Activated T-cell treated with anti-CD3 and anti-CD28 coated beads for 1 hour (primary cell): ENCODE results near the gene HSPA12A.

Experiments
- DNase-seq: peaks from one replicate; pipeline ENCODE4 v3.0.0-alpha.2; 2020; ENCODE audit warnings: low read depth

HSPA12A gene

DNA sequence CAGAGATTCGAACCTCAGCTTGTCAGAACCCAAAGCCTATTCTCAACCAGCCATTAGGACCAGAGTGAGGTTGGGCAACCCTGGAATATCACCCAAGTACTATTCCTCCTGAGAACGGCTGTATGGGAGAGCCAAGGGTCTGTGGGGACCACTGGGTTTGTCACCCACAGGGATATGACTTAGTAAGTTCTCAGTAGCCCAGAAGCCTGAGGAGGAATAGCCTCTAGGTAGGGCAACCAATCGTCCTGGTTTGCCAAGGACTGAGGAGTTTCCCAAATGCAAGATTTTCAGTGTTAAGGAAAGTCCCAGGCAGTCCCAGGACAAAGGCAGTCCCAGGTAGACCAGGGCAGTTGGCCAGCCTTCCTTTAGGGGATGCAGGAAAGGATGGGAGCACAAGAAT lies 74.9 kb downstream of the HSPA12A start:
- no peak for DNase-seq

DNA sequence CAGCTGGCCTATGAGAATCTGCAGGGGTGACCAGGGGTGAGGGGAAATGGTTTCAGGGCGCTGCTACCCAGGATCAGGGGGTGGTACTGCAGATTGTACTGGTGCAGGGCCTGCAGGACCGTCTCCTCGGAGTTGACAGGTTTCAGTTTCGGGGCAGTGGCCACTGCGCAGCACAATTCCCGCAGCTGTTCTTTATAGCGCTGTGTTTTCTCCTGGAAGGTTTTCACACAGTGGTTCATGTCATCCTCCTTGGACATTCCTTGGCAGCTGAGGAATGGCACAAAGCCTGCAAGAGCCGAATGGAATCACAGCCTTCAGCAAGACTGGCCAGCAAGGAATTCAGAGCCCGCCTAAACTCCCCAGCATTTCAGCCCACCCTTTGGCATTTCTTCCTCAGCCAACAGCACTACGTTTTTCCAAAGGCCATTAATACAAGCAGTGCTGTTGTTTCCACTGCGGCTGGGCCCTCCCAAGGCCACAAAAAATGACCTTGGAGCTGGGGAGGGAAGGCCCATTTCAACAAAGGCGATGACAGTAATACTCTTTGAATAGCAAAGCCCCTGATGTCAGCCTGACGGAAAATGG lies 76.7 kb downstream of the HSPA12A start:
- DNase-seq, result no peak

DNA sequence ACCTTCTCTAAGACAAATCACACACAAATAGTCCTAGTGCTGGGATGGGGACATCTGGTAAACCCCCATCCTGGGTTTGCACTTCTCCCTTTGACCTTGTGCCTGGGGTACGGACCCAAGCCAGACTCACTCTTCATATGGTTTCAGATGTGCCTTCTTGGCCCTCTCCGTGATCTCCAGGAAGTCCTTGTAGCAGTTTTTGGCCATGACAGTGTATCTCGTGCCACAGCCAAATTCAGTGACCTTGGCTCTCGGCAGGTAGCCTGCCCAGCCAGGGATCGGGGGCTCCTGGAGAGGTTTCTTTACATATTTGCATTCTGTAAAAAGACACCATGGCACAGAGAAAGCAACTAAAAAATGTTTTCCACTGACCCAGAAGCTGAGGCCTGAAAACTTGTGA lies 77.7 kb downstream of the HSPA12A start:
- no peak for DNase-seq

DNA sequence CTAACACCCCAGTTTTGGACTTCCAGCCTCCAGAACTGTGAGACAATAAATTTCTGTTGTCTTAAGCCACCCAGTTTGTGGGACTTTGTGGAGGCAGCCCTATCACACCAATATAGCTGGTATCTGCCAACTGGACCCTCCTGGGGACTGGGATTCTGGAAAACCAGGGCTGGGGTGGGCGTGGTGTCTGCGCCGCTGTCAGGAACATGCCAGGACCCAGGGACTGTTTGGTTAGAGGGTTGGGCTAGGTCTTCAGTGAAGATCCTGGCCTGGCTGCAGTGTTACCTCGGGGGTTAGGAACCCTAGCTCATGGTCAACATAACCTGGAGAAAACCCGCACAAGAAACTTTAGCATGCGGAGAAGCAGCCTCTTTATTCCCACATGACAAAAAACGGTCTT lies 79.0 kb downstream of the HSPA12A start:
- DNase-seq, result no peak

DNA sequence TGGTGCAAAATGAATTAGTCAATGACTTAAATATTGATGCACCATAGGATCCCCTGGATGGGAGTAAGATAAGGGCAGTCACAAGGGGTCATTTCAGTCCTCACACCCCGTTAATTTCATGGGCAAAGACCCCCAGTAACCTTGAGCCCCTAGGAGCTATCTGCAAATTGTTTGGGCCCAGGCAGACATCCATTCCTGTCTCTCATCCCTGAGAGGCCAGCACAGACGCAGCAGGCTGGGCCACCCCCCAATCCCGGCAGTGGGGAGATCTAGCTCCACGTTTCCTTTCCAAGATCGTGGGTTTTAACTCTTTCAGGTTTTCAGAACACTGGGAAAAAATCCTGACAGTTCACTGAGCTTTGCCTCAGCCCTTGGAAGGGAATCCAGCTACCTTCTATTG lies 81.5 kb downstream of the HSPA12A start:
- no peak for DNase-seq

DNA sequence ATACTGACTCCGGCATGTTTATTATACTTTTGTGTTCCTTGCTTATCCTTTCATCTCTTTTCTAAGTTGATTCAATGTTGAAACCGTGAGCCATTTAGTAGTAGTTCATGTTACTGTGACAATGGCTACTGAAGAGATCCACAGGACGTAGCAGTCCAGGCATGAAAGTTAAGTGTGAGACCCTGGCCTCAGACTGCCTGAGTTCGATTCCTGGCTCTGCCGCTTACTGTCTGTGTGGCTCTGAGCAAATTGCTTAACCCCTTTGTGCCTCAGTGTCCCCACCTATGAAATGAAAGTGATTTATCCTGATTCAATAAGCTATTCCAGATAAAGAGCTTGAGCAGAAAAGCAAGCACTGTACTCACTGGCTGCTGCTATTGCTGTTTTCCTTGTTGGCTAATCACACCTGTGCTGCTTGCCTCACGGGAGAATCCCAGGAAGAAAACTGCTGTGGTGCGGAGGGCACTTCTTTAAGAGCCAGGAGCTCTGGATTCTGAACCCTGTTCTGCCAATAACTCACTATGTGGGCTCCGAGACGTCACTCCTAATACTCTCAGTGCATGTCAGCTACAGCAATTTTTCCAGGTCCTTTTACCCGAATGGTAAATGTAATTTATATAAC lies 83.2 kb downstream of the HSPA12A start:
- DNase-seq, result no peak

DNA sequence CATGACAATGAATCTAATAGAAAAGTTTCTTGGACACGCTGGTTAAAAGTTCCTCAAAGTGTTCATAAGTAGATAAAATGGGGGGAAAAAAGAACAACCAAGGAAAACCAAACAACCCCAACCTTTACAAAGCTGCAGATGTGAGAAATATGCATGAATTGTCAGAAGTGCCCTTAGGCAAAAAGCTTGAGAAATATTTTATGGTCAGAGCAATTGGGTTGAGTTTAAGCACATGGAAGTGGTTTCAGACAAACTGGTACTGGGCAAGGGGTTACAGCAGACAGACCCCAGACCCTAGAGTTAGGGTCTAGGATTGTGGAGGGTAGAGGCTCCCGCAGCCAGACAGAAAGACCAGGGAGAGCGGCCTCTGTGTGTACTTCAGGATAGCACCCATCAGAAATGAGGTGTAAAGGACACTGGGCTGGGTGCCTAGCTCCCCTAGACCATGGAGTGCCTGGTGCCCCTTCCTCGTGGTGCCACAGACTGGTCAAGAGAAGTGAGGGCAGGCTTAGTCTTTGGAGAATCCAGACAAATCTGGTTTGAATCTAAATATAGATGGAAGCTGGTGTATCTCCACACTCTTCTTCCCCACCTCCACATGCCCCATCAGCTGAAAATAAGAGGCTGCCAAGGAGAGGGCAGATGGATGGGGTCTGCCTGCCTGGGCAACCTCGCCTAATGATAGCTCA lies 84.4 kb downstream of the HSPA12A start:
- no peak for DNase-seq

DNA sequence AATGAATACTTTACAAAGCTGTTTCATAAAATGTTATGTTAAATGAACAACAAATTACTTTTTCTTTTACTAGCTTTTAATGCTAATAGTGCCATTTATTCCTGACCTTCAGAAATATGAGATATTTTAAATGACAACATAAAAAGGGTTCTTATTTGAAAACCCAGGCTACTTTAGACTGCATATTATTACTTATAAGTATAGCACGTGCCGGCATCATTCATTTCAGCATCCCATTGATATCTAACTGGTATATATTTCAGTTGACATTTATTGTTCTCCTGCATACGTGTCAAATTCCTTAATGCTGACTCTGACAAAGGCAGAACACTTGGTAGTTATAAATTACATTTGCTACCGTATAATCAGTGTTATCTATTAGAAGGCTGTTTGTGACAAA lies 86.3 kb downstream of the HSPA12A start:
- DNase-seq, result no peak

DNA sequence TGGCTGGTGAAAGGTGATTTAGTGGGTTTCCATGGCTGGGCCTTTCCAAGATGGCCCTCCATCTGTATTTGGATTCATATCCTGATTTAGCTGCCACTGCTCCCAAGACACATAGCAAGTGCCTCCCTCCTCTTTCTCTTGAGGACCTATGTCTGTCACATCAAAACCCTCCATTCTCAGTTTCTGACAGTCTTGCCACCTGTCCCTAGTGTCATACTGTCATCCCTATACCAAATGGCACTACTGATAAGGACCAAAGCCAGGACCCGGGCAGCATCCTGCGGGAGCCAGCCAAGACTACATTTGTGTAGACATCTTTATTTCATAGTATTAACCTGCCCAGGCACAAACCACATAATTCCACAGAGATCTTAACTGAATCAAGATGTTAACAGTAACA lies 86.8 kb downstream of the HSPA12A start:
- DNase-seq, result no peak

DNA sequence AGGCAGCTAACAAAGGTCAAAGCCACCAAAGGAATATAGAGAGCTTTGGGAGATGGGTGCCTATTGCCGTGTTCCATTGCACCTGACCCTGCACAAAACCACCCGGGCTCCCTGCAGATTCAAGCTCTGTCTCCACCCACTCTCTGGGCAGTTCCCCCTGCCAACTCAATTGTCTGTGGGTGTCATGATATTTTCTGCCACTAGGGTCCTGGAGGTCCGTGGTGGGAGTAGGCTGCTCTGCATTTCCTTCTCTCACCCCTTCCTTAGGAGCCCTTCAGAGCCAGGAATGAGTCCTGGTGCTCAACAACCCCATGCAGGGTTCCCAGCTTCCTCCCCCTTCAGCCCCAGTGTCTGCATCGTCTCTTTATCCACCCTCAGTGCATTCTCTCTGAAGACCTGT lies 87.5 kb downstream of the HSPA12A start:
- no peak for DNase-seq

DNA sequence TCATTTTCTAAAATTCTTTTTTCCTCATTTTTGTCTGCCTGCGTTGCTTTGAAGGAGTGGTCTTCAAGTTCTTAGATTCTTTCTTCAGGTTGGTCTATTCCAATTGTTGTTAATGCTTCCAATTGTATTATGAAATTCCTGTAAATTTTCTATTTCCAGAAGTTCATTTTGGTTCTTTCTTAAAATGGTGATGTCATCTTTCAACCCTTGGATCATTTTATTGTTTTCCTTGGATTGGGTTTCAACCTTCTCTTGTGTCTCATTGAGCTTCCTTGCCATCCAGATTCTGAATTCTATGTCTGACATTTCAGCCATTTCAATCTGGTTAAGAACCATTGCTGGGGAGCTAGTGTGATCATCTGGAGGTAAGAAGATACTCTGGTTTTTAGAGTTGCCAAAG lies 88.5 kb downstream of the HSPA12A start:
- DNase-seq, result no peak

DNA sequence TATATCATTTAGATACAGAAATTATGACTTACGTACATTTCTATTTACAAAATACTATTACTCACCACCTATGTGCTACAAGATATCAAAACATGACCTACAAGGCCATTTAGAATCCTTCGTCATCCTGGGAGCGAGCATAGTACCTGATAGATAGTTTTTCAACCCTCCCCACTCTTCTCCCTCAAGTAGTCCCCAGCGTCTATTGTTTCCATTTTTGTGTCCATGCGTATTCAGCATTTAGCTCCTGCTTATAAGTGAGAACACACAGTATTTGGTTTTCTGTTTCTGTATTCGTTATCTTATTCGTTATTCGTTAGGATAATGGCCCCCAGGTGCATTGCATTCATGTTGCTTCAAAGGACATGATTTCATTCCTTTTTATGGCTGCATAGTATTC lies 93.5 kb downstream of the HSPA12A start:
- no peak for DNase-seq

DNA sequence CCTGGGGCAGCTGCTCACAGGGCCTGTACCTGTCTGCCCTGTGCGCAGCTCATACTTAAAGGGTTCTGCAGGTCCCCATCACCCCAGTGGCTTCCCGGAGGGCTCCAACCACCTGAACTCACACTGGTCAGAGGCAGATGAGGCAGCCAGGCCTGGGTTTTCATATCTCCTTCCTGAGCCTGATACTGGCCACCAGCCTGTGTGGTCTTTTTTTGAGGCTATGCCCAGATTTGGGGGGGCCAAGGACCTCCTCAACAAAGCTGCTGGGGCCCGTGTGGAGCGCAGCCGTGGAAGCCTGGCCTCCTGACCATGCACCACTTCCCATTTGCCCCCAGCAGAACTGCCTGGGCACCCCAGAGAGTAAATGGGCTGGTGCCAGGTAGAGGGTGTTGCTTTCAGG lies 95.9 kb downstream of the HSPA12A start:
- no peak for DNase-seq

DNA sequence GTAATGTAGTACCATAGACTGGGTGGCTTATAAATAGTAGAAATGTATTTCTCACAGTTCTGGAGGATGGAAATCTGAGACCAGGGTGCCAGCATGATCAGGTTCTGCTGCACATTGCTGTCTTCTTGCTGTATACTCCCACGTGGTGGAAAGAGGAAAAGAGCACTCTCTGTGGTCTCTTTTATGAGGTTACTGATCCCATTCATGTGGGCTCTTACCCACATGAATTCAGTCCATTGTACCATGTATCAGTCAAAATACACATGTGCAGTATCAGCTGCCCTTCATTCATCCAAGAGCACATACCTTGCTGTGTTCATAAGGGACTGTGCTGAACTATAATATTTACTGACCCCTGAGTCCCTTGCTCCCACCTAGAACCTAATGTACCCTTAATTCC lies 104.5 kb downstream of the HSPA12A start:
- no peak for DNase-seq

DNA sequence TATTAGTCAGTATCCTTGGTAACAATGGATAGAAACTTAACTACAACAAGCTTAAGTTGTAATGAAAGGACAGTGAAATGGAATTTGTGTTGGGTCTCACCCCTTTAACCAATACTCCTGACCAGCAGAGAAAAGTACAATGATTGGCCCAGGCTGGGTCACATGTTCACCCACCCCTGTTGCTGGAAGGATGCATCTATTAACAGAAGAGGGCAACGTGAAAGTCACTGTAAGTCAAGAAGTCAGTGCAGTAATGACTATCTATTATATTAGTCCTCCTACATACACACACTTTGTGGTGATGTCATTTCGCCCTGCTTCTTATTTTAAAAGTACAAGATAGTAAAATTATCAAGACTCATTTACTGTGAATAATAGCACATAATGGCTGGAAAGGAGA lies 105.4 kb downstream of the HSPA12A start:
- no peak for DNase-seq

DNA sequence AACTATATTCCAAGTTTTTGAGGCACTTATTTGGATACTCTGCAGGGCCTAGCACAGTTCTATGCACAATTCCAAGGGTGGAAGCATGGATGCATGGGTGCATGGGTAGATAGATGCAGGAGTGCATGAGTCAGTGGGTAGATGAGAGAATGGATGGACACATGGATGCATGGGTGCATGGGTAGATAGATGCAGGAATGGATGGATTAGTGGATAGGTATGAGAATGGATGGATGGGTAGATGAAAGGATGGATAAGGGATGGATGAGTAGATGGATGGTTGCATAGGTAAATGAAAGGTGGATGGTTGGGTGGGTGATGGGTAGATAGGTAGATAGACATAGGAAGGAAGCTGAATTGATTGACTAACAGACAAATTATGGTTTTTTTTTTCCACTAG lies 106.0 kb downstream of the HSPA12A start:
- no peak for DNase-seq

DNA sequence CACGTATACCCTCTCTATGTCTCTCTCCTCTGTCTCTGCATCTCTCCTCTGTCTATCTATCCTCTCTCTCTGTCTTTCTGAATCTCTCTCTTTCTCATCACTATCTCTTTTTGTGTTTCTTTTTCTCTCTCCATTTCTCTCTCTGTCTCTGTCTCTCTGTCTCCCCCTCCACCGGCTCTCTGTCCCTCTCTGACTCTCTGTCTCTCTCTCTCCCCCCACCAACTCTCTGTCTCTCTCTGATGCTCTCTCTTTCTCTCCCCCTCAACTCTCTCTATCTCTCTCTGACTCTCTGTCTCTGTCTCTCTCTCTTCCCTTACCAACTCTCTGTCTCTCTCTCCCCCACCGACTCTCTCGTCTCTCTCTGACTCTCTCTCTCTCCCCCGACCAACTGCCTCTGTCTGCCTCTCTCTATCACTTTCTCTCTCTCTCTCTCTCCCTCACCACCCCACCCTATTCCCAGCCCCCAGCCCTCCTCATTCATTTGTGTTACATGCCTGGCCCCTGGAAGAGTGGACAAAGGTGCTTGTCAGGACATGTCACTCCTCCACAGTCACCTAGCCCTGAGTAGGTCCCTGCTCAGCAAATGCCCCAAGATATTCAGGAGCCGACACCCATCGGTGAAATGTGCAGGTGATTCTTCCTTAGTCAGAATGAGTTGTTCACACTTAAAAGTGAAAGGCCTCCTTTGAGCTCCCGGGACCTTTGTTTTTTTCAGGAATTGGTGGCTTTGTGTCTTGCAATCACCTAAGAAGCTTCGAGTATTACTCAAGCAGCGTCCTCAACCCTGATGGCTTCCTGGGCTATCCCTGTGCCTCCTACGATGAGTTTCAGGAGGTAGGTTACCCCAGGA lies 108.0 kb downstream of the HSPA12A start:
- no peak for DNase-seq

DNA sequence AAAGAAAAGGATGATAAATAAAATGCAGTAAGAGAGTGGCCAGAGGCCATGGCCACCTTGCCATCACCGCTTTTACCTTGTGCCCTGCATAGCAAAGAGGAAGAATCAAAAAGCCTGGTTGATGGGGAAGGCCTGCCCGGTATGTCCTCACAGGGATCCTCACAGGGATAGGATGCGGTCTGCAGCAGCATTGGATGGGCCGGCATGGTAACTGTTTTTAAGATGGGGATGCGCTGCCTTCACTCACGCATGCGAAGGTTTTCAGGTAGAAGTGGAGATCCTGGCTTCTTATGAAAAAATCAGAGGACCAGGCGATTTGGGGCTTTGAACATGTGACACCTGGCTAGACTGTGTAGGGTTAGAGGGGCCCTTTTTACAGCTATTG lies 109.2 kb downstream of the HSPA12A start:
- DNase-seq, result no peak

DNA sequence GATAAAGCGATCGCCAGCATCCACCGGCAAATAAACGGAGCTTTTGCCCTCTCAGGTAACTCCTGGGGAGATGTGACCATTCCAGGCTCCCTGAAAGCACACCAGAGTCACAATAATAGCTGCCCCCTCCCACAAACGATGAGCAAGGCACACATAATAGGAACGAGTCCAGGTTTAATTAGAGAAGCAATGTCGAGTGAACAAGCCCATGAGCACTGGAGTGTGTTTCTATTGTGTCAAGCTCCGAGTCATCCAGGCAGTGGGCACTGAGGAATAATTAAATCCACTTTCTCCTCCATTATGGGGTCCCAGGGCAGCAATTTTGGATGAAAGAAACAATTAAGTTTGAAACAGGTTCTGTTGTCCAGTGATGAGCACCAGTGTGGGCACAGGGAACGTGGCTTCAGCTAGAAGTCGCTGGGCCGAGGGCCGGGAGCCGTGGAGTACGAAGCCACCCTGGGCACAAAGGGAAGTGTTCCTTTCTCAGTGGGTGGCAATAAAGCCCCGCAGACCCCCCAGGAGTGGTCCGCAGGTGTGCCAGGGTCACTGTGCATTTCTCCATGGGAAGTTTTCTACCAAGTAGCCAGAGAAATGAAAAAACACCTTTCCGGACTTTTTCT lies 109.7 kb downstream of the HSPA12A start:
- DNase-seq, result no peak

DNA sequence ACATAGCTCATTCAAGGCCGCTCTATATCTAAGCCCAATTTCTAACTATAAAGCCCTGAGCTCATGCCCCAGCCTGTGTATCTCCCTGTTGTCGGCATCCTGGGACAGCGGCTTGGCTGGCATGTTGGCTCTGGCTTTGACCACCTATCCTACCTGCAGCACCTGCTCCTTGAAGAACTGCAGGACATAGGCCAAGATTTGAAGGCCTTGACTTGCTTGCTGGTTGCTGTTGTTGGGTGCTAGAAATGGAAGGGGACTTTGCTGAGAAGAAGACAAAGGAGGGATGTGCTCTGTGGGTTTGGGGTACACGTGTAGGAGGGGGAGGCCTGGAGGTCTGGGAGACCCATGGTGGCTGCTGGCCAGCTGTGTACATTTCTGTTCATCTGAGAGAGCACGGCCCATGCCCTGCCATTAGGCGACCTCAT lies 110.5 kb downstream of the HSPA12A start:
- no peak for DNase-seq

DNA sequence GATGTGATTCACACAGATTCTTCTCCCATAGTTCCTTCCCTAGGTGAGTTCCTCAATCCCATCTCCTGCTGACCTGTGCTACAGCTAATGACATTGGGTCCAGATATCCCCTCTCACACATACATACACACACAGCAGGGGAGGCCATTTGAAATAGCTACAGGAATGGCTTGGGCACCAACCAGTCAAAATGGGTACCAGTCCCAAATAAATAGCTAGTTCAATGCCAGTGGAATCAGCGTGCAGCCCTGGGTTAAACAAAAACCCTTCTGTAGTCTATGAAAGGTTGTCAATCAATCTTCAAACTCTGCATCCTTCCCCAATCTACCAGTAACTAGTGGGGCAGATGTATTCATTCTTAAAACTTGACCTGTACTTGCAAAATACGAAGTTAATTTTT lies 112.3 kb downstream of the HSPA12A start:
- no peak for DNase-seq

DNA sequence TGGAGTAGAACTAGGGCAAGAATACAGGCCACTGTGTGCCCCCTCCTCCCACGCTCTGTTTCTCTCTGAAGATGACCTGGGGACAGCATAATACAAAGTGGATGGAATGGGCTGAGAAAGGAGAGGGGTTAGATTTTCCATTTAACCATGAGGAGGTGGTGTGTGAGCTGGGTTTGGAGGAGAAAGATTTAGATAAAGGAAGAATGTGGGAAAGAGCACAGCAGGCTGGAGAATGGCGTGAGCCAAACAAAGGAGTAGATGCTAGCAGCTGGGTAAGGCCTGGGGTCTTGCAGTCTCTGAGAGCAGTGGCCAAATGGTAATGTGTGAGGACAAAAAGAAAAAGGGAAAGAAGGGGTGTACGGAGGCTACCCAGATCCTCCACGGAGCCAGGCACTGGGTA lies 113.0 kb downstream of the HSPA12A start:
- no peak for DNase-seq
